SW480 (cell line): ENCODE measurements around the gene SLIT3.
"Not testable (repeated sequence)": the region's sequence is repeated elsewhere in the genome, so short reads cannot be mapped to it uniquely, and the experiment has no call there.

Experiments
- DNase-seq: peaks from one replicate; pipeline ENCODE4 v3.0.0-alpha.2; 2016; ENCODE audit warnings: low spot score

The SLIT3 gene

GRCh38 chr5:169219351-169219750 lies 81.6 kb downstream of the SLIT3 start:
- DNase-seq = no peak

GRCh38 chr5:169218861-169219260 lies 82.1 kb downstream of the SLIT3 start:
- no peak for DNase-seq

- no peak for DNase-seq
These were observed 82.8 kb downstream of the SLIT3 start for GRCh38 chr5:169218176-169218575.

- no peak for DNase-seq
These were observed 84.1 kb downstream of the SLIT3 start for GRCh38 chr5:169216866-169217265.

GRCh38 chr5:169213479-169213878 lies 87.5 kb downstream of the SLIT3 start:
- DNase-seq = no peak

DNA sequence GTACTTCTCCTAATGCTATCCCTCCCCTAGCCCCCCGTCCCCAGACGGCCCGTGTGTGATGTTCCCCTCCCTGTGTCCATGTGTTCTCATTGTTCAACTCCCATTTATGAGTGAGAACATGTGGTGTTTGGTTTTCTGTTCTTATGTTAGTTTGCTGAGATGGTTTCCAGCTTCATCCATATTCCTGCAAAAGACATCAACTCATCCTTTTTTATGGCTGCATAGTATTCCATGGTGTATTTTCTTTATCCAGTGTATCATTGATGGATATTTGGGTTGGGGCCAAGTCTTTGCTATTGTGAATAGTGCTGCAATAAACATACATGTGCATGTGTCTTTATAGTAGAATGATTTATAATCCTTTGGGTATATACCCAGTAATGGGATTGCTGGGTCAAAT lies 89.2 kb downstream of the SLIT3 start:
- DNase-seq = not testable (repeated sequence)

DNA sequence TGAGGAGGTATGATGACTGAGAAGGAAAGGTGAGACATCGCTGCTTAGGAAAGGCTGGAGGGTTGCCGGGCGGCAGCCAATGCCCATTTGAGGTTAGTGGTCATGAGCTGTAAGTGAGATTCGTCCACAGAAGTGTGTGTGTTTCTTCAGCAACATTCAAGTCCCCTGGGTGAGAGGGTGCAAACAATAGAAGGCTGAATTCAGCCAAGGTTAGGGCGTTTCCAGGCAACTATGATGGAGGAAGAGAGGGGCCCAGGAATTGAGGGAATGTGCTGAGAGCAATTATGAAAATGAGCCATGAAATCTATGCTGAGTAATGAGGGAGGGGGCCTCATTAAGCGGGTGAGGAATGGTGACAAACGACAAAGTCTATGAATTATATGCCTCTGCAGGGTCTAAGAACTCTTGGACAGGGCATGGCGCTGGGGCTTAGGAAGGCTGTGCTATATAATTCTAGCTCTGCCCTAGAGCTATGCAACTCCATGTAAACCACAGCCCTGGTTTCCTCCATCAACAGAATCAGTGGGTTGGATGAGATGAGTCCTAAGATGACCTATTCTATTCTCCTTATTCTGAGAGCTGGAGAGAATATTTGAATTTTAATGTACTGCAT lies 96.0 kb downstream of the SLIT3 start:
- no peak for DNase-seq

GRCh38 chr5:169202969-169203368 lies 98.0 kb downstream of the SLIT3 start:
- no peak for DNase-seq

- no peak for DNase-seq
These were observed 99.3 kb downstream of the SLIT3 start for GRCh38 chr5:169201597-169201996.

GRCh38 chr5:169200125-169200778 lies 100.7 kb downstream of the SLIT3 start:
- DNase-seq = no peak

GRCh38 chr5:169197343-169197742 lies 103.6 kb downstream of the SLIT3 start:
- peak; percentile 85 for DNase-seq

GRCh38 chr5:169196059-169196458 lies 104.9 kb downstream of the SLIT3 start:
- no peak for DNase-seq

GRCh38 chr5:169195601-169196000 lies 105.3 kb downstream of the SLIT3 start:
- DNase-seq = no peak

DNA sequence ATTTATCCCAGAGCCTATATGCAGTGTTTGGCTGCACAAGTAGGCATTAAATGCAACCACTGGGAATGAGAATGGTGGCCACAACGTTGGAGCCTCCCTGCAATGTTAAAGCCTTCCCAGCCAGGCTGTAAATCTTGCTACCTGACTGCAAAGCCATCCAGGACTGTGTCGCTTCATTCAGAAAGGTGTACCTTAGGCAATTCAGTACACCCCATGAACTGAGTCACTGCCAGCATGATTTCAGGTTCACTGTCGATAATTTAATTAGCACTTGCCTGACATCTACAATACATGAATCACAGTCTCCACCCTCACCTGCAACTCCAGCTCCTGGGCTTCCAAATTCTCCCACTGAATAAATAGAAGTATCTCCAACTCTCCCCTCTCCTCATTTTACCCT lies 108.4 kb downstream of the SLIT3 start:
- DNase-seq = peak; percentile 17

DNA sequence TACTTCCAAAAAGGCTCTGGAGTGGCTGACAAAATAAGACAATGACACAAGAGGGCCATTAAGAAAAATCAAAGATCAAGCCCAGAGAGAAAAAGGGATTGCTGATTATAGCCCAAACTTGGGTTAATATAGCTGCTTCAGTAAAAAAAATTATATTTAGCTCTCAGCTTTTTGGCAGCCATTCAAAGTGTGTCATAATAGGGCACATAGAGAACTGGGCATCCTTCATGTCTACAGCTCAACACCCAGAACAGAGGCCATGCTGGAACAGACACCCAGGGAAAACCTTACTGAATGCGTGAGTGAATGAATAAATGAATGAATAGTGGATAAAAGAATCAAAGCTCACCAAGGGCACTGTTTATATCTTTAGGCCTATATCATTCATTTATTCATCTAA lies 110.1 kb downstream of the SLIT3 start:
- no peak for DNase-seq

DNA sequence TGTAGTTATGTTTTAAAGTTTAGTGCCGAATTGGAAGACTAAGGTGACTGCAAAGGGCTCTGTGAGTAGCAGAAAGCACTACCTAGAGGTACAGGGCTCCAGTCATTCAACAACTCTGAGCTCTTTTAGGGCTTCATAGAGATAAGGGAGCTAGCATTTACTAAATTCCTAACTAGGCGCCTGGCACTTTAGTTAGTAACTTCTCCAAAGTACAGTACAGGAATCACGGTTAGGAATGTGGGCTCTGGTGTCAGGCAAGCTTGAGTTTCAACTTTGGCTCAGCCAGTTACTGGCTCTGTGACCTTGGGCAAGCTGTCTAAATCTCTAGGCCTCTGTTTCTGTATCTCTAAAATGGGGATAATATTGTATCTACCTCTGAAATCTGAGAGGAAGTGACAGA lies 115.3 kb downstream of the SLIT3 start:
- DNase-seq = no peak

DNA sequence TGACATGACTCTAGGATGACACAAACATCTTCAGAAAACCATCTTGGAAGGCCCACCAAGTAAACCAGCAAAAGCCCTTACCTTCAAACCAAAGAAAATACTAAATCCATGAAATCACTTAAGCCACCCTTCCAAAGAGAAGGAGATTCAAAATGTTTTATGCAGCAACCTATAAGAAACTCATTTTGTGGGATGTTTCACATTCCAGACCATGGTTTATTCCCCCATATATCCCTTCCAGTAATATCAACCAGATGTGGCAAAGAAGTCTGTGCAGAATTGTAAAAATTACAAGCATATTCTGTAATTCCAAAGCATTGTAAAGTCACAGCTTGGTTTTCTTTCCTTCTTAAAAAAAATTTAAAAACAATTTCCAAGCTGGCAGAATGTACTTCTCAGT lies 117.4 kb downstream of the SLIT3 start:
- DNase-seq = no peak

GRCh38 chr5:169182797-169183196 lies 118.1 kb downstream of the SLIT3 start:
- DNase-seq = no peak

- no peak for DNase-seq
These were observed 119.1 kb downstream of the SLIT3 start for GRCh38 chr5:169181814-169182213.

DNA sequence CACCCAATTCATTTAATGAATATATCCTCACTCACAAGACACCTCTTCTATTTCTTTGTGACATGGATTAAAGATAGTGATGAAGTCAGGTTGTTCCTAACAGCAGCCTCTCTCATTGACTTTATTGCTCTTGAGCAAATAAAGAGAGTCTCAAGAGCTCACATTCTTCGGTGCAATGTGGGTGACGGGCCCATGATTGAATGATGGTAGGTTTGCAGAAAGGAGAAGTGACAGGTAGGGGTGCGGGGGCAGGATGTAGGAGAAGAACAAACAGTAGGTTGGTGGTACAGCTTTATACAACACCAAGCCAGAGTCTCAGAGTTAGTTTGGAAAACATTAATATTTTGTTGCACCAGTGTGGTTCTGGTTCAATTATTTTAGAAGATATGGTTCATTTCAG lies 122.2 kb downstream of the SLIT3 start:
- DNase-seq = no peak

- DNase-seq = no peak
These were observed 122.7 kb downstream of the SLIT3 start for GRCh38 chr5:169178274-169178673.

DNA sequence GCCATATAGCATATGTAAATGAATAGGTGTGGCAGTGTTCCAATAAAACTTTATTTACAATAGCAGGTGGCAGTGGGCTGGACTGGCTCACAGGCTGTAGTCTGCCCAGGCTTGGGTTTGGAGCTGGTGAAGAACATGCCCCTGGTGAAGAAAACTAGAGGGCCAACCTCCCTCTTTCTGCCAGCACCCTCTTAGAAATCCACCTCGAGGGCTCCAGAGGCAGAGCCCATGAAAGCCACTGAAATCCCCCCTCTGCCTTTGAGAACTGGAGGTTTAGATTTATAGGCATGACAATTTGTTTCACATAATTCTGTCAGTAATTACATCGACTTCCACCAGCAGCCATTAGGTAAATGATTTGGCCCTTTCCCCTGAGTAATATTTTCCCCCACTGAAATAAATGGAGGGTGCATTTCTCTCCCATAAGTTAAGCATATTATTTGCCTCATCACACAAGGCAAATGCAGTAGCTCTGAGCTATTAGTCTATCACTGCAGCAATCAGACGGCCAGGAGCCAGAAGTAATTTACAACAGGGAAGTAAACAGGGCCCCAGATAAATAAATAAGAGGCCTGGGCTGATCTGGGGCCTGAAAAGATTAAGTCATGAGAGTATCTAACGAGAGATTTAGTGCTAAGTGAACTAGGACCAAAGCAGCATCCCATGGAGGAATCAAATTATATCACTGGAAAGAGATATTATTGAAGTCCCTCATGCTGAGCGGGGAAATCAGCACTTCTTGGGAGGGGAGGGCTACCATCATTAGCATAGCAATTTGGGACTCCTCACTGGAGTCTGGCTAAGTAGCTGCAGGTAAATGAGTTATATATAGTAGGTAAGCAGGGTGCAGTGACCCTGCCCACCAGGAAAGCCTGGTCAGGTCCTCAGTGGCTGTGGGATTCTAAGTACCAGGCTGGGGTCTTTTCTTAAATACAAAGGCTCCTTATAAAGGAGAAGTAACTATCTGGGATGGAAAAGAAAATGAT lies 123.9 kb downstream of the SLIT3 start:
- DNase-seq = no peak

DNA sequence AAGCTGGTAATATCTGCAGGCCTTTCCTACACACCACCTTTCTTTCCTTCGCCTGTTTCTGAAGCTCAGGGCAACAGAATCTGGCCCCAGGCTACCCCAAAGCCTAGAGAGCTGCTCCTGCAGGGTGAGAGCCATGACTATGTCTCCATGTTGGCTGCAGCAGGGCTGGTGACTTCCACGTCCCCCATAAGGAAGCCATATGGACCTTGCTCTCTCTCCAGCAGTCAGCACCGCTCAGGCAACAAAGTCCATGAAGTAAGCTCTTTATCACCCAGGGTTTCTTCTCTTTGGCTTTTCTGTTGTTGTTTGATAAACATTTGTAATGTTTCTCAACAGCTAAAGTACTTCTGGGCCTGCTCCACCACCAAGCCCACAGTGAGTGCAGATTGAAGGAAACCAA lies 125.2 kb downstream of the SLIT3 start:
- no peak for DNase-seq
